A549 (cell line): ENCODE results near the gene BICRA. TPM values are rescaled to one million over a fixed set of nuclear protein-coding genes. Genes with fewer than 3 reads are reported as not detected.

Source experiments
- ATAC-seq, 2 experiments: fragments of 200-7000 bp in 1 of 2; fragments of >200 bp in 1 of 2; cut with Nextera tagmentation in 1 of 2; cut with Tn5 transposase in 1 of 2; 3 replicates each; pipeline versions ENCODE4 v1.8.0 to v1.9.1; 2018 to 2020; ENCODE audit warnings: mild to moderate bottlenecking in 1 of 2, moderate library complexity in 1 of 2
- CTCF ChIA-PET: fragments of 300-600 bp; sonication (Branson Sonifier 250); formaldehyde crosslinking; extraction: SDS; loops from one replicate; lab custom pipeline; 2021; ENCODE audit warnings: antibody characterized with exemption, inconsistent platforms; lab: Yijun Ruan, JAX
- POLR2A ChIA-PET: fragments of 350-600 bp; formaldehyde crosslinking; extraction: SDS; loops from one replicate; lab custom pipeline; 2021; ENCODE audit warnings: antibody characterized with exemption, inconsistent platforms; lab: Yijun Ruan, JAX
- DNase-seq, 2 experiments: peaks; one replicate each; pipeline versions ENCODE4 v3.0.0 to v3.0.0-alpha.2; 2011 to 2016; ENCODE audit warnings: low read depth in 1 of 2, low spot score in 1 of 2
- FAIRE-seq: peaks from 2 replicates; lab custom pipeline; 2011; peaks lifted over from hg19 to GRCh38; lab: Jason Lieb, UNC
- H3K27ac ChIP-seq, 2 experiments: fragments of >200 bp; sonication (Bioruptor Twin); formaldehyde crosslinking; 3 replicates each; pipeline ENCODE4 v1.5.1; 2016 to 2017
- H3K4me1 ChIP-seq: fragments of >200 bp; sonication (Bioruptor Twin); formaldehyde crosslinking; 3 replicates; pipeline ENCODE4 v1.6.1; 2016
- H3K4me2 ChIP-seq: fragments of >200 bp; sonication (Bioruptor Twin); formaldehyde crosslinking; 3 replicates; pipeline ENCODE4 v1.6.1; 2016
- H3K4me3 ChIP-seq: fragments of >200 bp; sonication (Bioruptor Twin); formaldehyde crosslinking; 3 replicates; pipeline ENCODE4 v1.5.1; 2016
- H3K9me3 ChIP-seq: fragments of >200 bp; sonication (Bioruptor Twin); formaldehyde crosslinking; 3 replicates; pipeline ENCODE4 v1.6.1; 2016
- CBX2 ChIP-seq: fragments of 200-600 bp; sonication (generic); IDR thresholded peaks from 2 replicates; pipeline ENCODE4 v1.6.1; 2016; ENCODE audit warnings: low read depth, mild to moderate bottlenecking, borderline replicate concordance
- CBX8 ChIP-seq: fragments of 200-600 bp; sonication (generic); IDR thresholded peaks from 2 replicates; pipeline ENCODE4 v1.6.1; 2016
- CHD2 ChIP-seq: fragments of 150-350 bp; IDR thresholded peaks from 2 replicates; pipeline ENCODE4 v1.6.1; 2014; ENCODE audit warnings: low read length; ENCODE audit not compliant: partially characterized antibody
- CHD4 ChIP-seq: fragments of 200-600 bp; sonication (generic); IDR thresholded peaks from 2 replicates; pipeline ENCODE4 v1.6.1; 2016; ENCODE audit warnings: antibody characterized with exemption, mild to moderate bottlenecking, borderline replicate concordance
- EHMT2 ChIP-seq: fragments of 200-600 bp; sonication (generic); IDR thresholded peaks from 2 replicates; pipeline ENCODE4 v1.6.1; 2016; ENCODE audit warnings: antibody characterized with exemption, low read depth, mild to moderate bottlenecking, moderate library complexity
- HDAC2 ChIP-seq: fragments of 200-600 bp; sonication (generic); IDR thresholded peaks from 2 replicates; pipeline ENCODE4 v1.6.1; 2016
- KDM1A ChIP-seq: fragments of 200-600 bp; sonication (generic); IDR thresholded peaks from 2 replicates; pipeline ENCODE4 v1.6.1; 2016; ENCODE audit warnings: low read depth, mild to moderate bottlenecking
- KDM5A ChIP-seq: fragments of 200-600 bp; sonication (generic); IDR thresholded peaks from 2 replicates; pipeline ENCODE4 v1.6.1; 2016; ENCODE audit warnings: antibody characterized with exemption, mild to moderate bottlenecking
- MAFK ChIP-seq: fragments of 450-650 bp; IDR thresholded peaks from 2 replicates; pipeline ENCODE4 v1.6.1; 2014; ENCODE audit not compliant: partially characterized antibody
- MAZ ChIP-seq: fragments of 150-350 bp; IDR thresholded peaks from 2 replicates; pipeline ENCODE4 v1.6.1; 2014; ENCODE audit warnings: antibody characterized with exemption, low read depth, low read length, borderline replicate concordance
- NPAS2 ChIP-seq: fragments of 250-450 bp; sonication (Bioruptor Pico); IDR thresholded peaks from 2 replicates; pipeline ENCODE4 v1.8.0; 2022; ENCODE audit warnings: mild to moderate bottlenecking, moderate library complexity, borderline replicate concordance
- PHF8 ChIP-seq: fragments of 200-600 bp; sonication (generic); IDR thresholded peaks from 2 replicates; pipeline ENCODE4 v1.6.1; 2016; ENCODE audit warnings: low read depth, mild to moderate bottlenecking, antibody characterized with exemption, moderate library complexity, borderline replicate concordance
- POLR2A ChIP-seq: IDR thresholded peaks from 2 replicates; pipeline ENCODE4 v1.6.1; 2012; ENCODE audit warnings: mild to moderate bottlenecking, low read length
- RARB ChIP-seq: fragments of 250-450 bp; sonication (Bioruptor Pico); IDR thresholded peaks from 2 replicates; pipeline ENCODE4 v1.8.0; 2021; ENCODE audit warnings: mild to moderate bottlenecking, moderate library complexity
- RCOR1 ChIP-seq: fragments of 150-350 bp; IDR thresholded peaks from 2 replicates; pipeline ENCODE4 v1.6.1; 2014; ENCODE audit warnings: antibody characterized with exemption, low read length, low read depth
- REST ChIP-seq: fragments of 200-600 bp; sonication (generic); IDR thresholded peaks from 2 replicates; pipeline ENCODE4 v1.6.1; 2016; ENCODE audit warnings: antibody characterized with exemption, mild to moderate bottlenecking, moderate library complexity
- RFX5 ChIP-seq: fragments of 450-650 bp; IDR thresholded peaks from 2 replicates; pipeline ENCODE4 v1.7.1; 2014; ENCODE audit warnings: antibody characterized with exemption, mild to moderate bottlenecking, moderate library complexity
- TFCP2L1 ChIP-seq: fragments of 250-450 bp; sonication (Bioruptor Pico); IDR thresholded peaks from 2 replicates; pipeline ENCODE4 v1.5.0; 2021; ENCODE audit warnings: mild to moderate bottlenecking
- TP53 ChIP-seq: fragments of 250-450 bp; sonication (Bioruptor Pico); IDR thresholded peaks from 2 replicates; pipeline ENCODE4 v1.5.0; 2021; ENCODE audit warnings: mild to moderate bottlenecking, moderate library complexity
- ZFP36 ChIP-seq: fragments of 450-650 bp; IDR thresholded peaks from 2 replicates; pipeline ENCODE4 v1.6.1; 2014; ENCODE audit warnings: borderline replicate concordance; ENCODE audit not compliant: partially characterized antibody
- WGBS: methylation state at CpG from one replicate; pipeline ENCODE4 v1.1.6; 2017; ENCODE audit errors: missing lambda C conversion rate; 5-methylcytosine and 5-hydroxymethylcytosine counted together
- polyA plus RNA-seq, 4 experiments: library from polyadenylated mRNA; depleted of rRNA in 3 of 4; stranded (reverse); fragments of >200 nt; fragmentation: RNase III in 1 of 4; extraction: RNeasy Plus Mini Kit Qiagen cat#74134 plus additional on column Dnase treatment in 1 of 4; gene quantifications; 2 replicates in 3 of 4; 3 replicates in 1 of 4; pipeline ENCODE4 v1.2.3, GENCODE V29; 2011 to 2017
- TF ChIP-seq, protein P1 (sequence below): IDR thresholded peaks from 2 replicates; pipeline ENCODE4 v1.6.1; 2012; ENCODE audit warnings: low read depth, borderline replicate concordance

Gene BICRA
- polyA plus RNA-seq, 2 of the 4 experiments (the other 2 are of a cell fraction), result 0.83 to 12.4 TPM

- no peak for TF ChIP-seq REST
Observed at GRCh38 chr19:47589824-47590223, 19.1 kb upstream of the BICRA start (continued).

DNA sequence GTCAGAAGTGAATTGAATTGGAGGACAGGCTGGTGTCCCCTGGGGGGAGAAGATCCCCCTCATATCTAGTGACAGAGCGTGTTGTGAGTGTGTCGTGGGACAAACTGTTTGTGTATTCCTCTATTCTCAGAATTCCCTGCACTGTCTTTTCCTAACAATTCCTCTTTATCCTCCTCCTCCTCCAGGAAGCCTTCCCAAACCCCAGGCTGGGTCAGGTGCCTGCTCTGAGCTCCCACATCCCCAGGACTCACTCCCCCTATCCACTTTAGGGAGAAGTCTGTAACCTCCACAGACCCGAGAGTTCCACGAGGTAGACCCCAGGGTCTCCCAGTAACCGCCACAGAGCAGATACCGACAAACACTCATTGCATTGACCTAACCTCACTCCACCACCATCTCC is 15.1 kb upstream of the BICRA start:
- FAIRE-seq (no peak), DNase-seq (no peak), ATAC-seq (no peak)
- H3K9me3 ChIP-seq, result peaks cover 4% of the 10 kb centered on the region; the same call in 2 of the 3 replicates
- 93% methylated on average over 6 of the region's 6 CpGs for WGBS
- peaks cover 8% of the 10 kb centered on the region for H3K4me1 ChIP-seq
- no peak overlapping the region for H3K27ac ChIP-seq
- CTCF ChIA-PET, result interaction anchor here (0.6 to 1.7 kb wide), 5 partner anchors 78 to 140 kb away, joined by 3 to 7 read pairs (median 3); partner anchors contain the start of gene NAPA
- H3K4me2 ChIP-seq, result no peak overlapping the region
- POLR2A ChIA-PET, result no interaction called here
- no peak overlapping the region for H3K4me3 ChIP-seq
- TF ChIP-seq CHD2 (no peak), REST (no peak), HDAC2 (no peak), ZFP36 (peak; percentile 51), CBX2 (no peak), MAFK (no peak)

GRCh38 chr19:47595944-47596343 is 13.0 kb upstream of the BICRA start:
- WGBS, result 90% methylated on average over 6 of the region's 6 CpGs
- DNase-seq (no peak), FAIRE-seq (no peak), ATAC-seq (no peak)
- H3K4me1 ChIP-seq, result peaks cover 17% of the 10 kb centered on the region
- no peak for TF ChIP-seq PHF8
- no peak for TF ChIP-seq CHD2
- no peak for TF ChIP-seq KDM5A
- TF ChIP-seq MAZ, result no peak
- no peak for TF ChIP-seq POLR2A
- TF ChIP-seq CHD4, result no peak
- TF ChIP-seq, protein P1, sequence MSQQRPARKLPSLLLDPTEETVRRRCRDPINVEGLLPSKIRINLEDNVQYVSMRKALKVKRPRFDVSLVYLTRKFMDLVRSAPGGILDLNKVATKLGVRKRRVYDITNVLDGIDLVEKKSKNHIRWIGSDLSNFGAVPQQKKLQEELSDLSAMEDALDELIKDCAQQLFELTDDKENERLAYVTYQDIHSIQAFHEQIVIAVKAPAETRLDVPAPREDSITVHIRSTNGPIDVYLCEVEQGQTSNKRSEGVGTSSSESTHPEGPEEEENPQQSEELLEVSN, result no peak
- no peak for TF ChIP-seq EHMT2
- TF ChIP-seq KDM1A, result no peak
- TF ChIP-seq RFX5, result no peak
- no peak for TF ChIP-seq RCOR1
- TF ChIP-seq CBX2, result no peak
- no peak for TF ChIP-seq NPAS2
- TF ChIP-seq CBX8, result no peak
- TF ChIP-seq RARB (CRISPR knock-in tag), result no peak
- no peak for TF ChIP-seq TP53
- no peak for TF ChIP-seq TFCP2L1 (CRISPR knock-in tag)
- H3K4me2 ChIP-seq, result no peak overlapping the region
- H3K27ac ChIP-seq, result no peak overlapping the region
- POLR2A ChIA-PET, result no interaction called here
- no peaks in the 10 kb centered on the region for H3K9me3 ChIP-seq
- CTCF ChIA-PET, result interaction anchor here (0.8 to 2.0 kb wide), 7 partner anchors 9 to 159 kb away, joined by 3 to 6 read pairs (median 3); partner anchors contain the start of gene KPTN
- no peak overlapping the region for H3K4me3 ChIP-seq
